Measurements from ENCODE around the gene PIK3CD. TPM values are rescaled to one million over a fixed set of nuclear protein-coding genes. Genes with fewer than 3 reads are reported as not detected.

The PIK3CD gene
- total RNA-seq, 4 donors from 2014 or later = 16.5 to 23.0 (median 18.2) TPM

DNA sequence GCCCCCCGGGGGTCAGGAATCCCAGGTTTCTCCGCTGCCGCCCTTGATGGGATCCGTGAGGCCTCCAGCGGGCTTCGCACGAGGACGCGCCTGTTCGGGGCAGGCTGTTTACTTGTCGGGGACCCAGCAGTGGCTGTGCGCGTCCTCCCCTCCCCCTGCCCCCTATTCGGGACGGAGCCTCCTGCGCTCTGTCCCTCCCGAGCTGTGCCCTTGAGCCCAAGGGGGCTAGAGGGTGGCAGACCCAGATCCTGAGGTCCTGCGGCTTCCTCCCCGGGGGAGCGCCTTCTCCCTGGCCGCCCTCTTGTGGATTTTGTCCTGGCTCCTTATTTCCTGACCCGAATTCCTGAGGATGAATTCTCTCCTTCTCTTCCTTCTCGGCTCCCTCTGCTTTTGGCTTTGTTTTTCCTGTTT is 38.4 kb downstream of the PIK3CD start:
- no peak for TF ChIP-seq CTCF (IDR thresholded peaks at IDR 0.05)
- DNase-seq (ENCODE audit: low spot score) (no peak), ATAC-seq (ENCODE audit: low FRiP score) (peak; percentile 2)

GRCh38 chr1:9690440-9691107 is 39.0 kb downstream of the PIK3CD start:
- DNase-seq (ENCODE audit: low spot score) = no peak
- TF ChIP-seq CTCF (IDR thresholded peaks at IDR 0.05) = no peak
- ATAC-seq (ENCODE audit: low FRiP score) = no peak

- no peak for TF ChIP-seq CTCF (IDR thresholded peaks at IDR 0.05)
- ATAC-seq (ENCODE audit: low FRiP score) = no peak
- no peak for DNase-seq (ENCODE audit: low spot score)
These were observed 39.5 kb downstream of the PIK3CD start for GRCh38 chr1:9691108-9691445.

- no peak for ATAC-seq (ENCODE audit: low FRiP score)
- TF ChIP-seq CTCF (IDR thresholded peaks at IDR 0.05) = no peak
- DNase-seq (ENCODE audit: low spot score) = no peak
These were observed 40.2 kb downstream of the PIK3CD start for GRCh38 chr1:9691691-9692090.

- TF ChIP-seq CTCF (IDR thresholded peaks at IDR 0.05) = no peak
- ATAC-seq (ENCODE audit: low FRiP score) (no peak), DNase-seq (ENCODE audit: low spot score) (no peak)
These were observed 45.3 kb downstream of the PIK3CD start for GRCh38 chr1:9696793-9697192.

DNA sequence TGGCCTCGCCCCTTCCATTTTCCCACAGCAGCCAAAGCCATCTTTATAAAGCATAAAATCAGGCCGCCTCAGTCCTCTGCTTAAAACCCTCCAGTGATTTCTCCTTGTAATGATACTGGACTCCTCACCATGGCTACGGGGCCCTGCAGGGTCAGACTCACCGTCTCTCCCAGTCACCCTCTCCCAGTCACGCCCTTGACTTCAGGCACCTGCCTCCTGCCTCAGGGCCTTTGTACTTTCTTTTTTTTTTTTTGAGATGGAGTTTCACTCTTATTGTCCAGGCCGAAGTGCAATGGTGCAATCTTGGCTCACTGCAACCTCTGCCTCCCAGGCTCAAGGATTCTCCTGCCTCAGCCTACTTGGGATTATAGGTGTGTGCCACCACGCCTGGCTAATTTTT is 47.8 kb downstream of the PIK3CD start:
- TF ChIP-seq CTCF (IDR thresholded peaks at IDR 0.05) = no peak
- no peak for DNase-seq (ENCODE audit: low spot score)
- ATAC-seq (ENCODE audit: low FRiP score) = no peak

GRCh38 chr1:9700340-9700739 is 48.8 kb downstream of the PIK3CD start:
- TF ChIP-seq CTCF (IDR thresholded peaks at IDR 0.05) = no peak
- DNase-seq (ENCODE audit: low spot score) (no peak), ATAC-seq (ENCODE audit: low FRiP score) (peak; percentile 63)
